A549 (cell line): ENCODE measurements around the gene ASIC2. TPM values are rescaled to one million over a fixed set of nuclear protein-coding genes. Genes with fewer than 3 reads are reported as not detected.
A peak's percentile ranks its signal among the peaks of the same experiment; 100 is the strongest.

Experiments used
- ATAC-seq, 2 experiments: fragments of 200-7000 bp in 1 of 2; fragments of >200 bp in 1 of 2; cut with Nextera tagmentation in 1 of 2; cut with Tn5 transposase in 1 of 2; 3 replicates each; pipeline versions ENCODE4 v1.8.0 to v1.9.1; 2018 to 2020; ENCODE audit warnings: mild to moderate bottlenecking in 1 of 2, moderate library complexity in 1 of 2
- CTCF ChIA-PET: fragments of 300-600 bp; sonication (Branson Sonifier 250); formaldehyde crosslinking; extraction: SDS; loops from one replicate; lab custom pipeline; 2021; ENCODE audit warnings: antibody characterized with exemption, inconsistent platforms; lab: Yijun Ruan, JAX
- POLR2A ChIA-PET: fragments of 350-600 bp; formaldehyde crosslinking; extraction: SDS; loops from one replicate; lab custom pipeline; 2021; ENCODE audit warnings: antibody characterized with exemption, inconsistent platforms; lab: Yijun Ruan, JAX
- DNase-seq, 2 experiments: peaks; one replicate each; pipeline versions ENCODE4 v3.0.0 to v3.0.0-alpha.2; 2011 to 2016; ENCODE audit warnings: low read depth in 1 of 2, low spot score in 1 of 2
- FAIRE-seq: peaks from 2 replicates; lab custom pipeline; 2011; peaks lifted over from hg19 to GRCh38; lab: Jason Lieb, UNC
- H3K27ac ChIP-seq, 2 experiments: fragments of >200 bp; sonication (Bioruptor Twin); formaldehyde crosslinking; 3 replicates each; pipeline ENCODE4 v1.5.1; 2016 to 2017
- H3K4me1 ChIP-seq: fragments of >200 bp; sonication (Bioruptor Twin); formaldehyde crosslinking; 3 replicates; pipeline ENCODE4 v1.6.1; 2016
- H3K4me2 ChIP-seq: fragments of >200 bp; sonication (Bioruptor Twin); formaldehyde crosslinking; 3 replicates; pipeline ENCODE4 v1.6.1; 2016
- H3K4me3 ChIP-seq: fragments of >200 bp; sonication (Bioruptor Twin); formaldehyde crosslinking; 3 replicates; pipeline ENCODE4 v1.5.1; 2016
- H3K9me3 ChIP-seq: fragments of >200 bp; sonication (Bioruptor Twin); formaldehyde crosslinking; 3 replicates; pipeline ENCODE4 v1.6.1; 2016
- BCL3 ChIP-seq: fragments of >200 bp; sonication (Bioruptor Twin); formaldehyde crosslinking; IDR thresholded peaks from 3 replicates; pipeline ENCODE4 v1.6.1; 2016
- CEBPB ChIP-seq, 2 experiments: fragments of >200 bp in 1 of 2; sonication (Bioruptor Twin) in 1 of 2; formaldehyde crosslinking in 1 of 2; IDR thresholded peaks; 2 replicates each; pipeline ENCODE4 v1.6.1; 2012 to 2016
- EHF ChIP-seq: fragments of 250-450 bp; sonication (Bioruptor Pico); IDR thresholded peaks from 2 replicates; pipeline ENCODE4 v1.5.0; 2020; ENCODE audit warnings: mild to moderate bottlenecking
- EP300 ChIP-seq, 2 experiments: fragments of >200 bp; sonication (Bioruptor Twin); formaldehyde crosslinking; IDR thresholded peaks; 2 replicates in 1 of 2; 3 replicates in 1 of 2; pipeline ENCODE4 v1.6.1; 2016 to 2017
- FOSL2 ChIP-seq, 2 experiments: fragments of 450-650 bp in 1 of 2; fragments of >200 bp in 1 of 2; sonication (Bioruptor Twin) in 1 of 2; formaldehyde crosslinking; IDR thresholded peaks; 2 replicates each; pipeline versions ENCODE4 v1.5.0 to v1.6.1; 2016 to 2020; ENCODE audit warnings: mild to moderate bottlenecking in 1 of 2, moderate library complexity in 1 of 2
- GATA3 ChIP-seq: IDR thresholded peaks from 2 replicates; pipeline ENCODE4 v1.6.1; 2012; ENCODE audit warnings: borderline replicate concordance
- HDAC2 ChIP-seq: fragments of 200-600 bp; sonication (generic); IDR thresholded peaks from 2 replicates; pipeline ENCODE4 v1.6.1; 2016
- HOXB5 ChIP-seq: fragments of 250-450 bp; sonication (Bioruptor Pico); IDR thresholded peaks from 2 replicates; pipeline ENCODE4 v1.5.0; 2020; ENCODE audit warnings: mild to moderate bottlenecking, moderate library complexity
- JUN ChIP-seq, 2 experiments: fragments of >200 bp; sonication (Bioruptor Twin); formaldehyde crosslinking; IDR thresholded peaks; 2 replicates in 1 of 2; 3 replicates in 1 of 2; pipeline ENCODE4 v1.6.1; 2016 to 2017
- JUNB ChIP-seq: fragments of >200 bp; sonication (Bioruptor Twin); formaldehyde crosslinking; IDR thresholded peaks from 2 replicates; pipeline ENCODE4 v1.6.1; 2016
- MAFK ChIP-seq: fragments of 450-650 bp; IDR thresholded peaks from 2 replicates; pipeline ENCODE4 v1.6.1; 2014; ENCODE audit not compliant: partially characterized antibody
- NFE2L2 ChIP-seq: fragments of 150-350 bp; conservative IDR thresholded peaks from 2 replicates; pipeline ENCODE4 v1.6.1; 2014; ENCODE audit warnings: low read length
- NPAS2 ChIP-seq: fragments of 250-450 bp; sonication (Bioruptor Pico); IDR thresholded peaks from 2 replicates; pipeline ENCODE4 v1.8.0; 2022; ENCODE audit warnings: mild to moderate bottlenecking, moderate library complexity, borderline replicate concordance
- PBX3 ChIP-seq: IDR thresholded peaks from 2 replicates; pipeline ENCODE4 v1.6.1; 2012
- RAD21 ChIP-seq, 2 experiments: fragments of >200 bp in 1 of 2; sonication (Bioruptor Twin) in 1 of 2; formaldehyde crosslinking in 1 of 2; IDR thresholded peaks in 1 of 2; conservative IDR thresholded peaks in 1 of 2; 2 replicates in 1 of 2; 3 replicates in 1 of 2; pipeline ENCODE4 v1.6.1; 2012 to 2018; ENCODE audit warnings: inconsistent platforms in 1 of 2
- SMC3 ChIP-seq: fragments of >200 bp; sonication (Bioruptor Twin); formaldehyde crosslinking; IDR thresholded peaks from 3 replicates; pipeline ENCODE4 v1.6.1; 2018; ENCODE audit warnings: inconsistent platforms
- SREBF2 ChIP-seq: fragments of 450-650 bp; IDR thresholded peaks from 2 replicates; pipeline ENCODE4 v1.6.1; 2014; ENCODE audit warnings: mild to moderate bottlenecking, moderate library complexity
- ZSCAN20 ChIP-seq: fragments of 250-450 bp; sonication (Bioruptor Pico); IDR thresholded peaks from 2 replicates; pipeline ENCODE4 v1.8.0; 2022; ENCODE audit warnings: mild to moderate bottlenecking, moderate library complexity
- WGBS: methylation state at CpG from one replicate; pipeline ENCODE4 v1.1.6; 2017; ENCODE audit errors: missing lambda C conversion rate; 5-methylcytosine and 5-hydroxymethylcytosine counted together
- polyA plus RNA-seq, 4 experiments: library from polyadenylated mRNA; depleted of rRNA in 3 of 4; stranded (reverse); fragments of >200 nt; fragmentation: RNase III in 1 of 4; extraction: RNeasy Plus Mini Kit Qiagen cat#74134 plus additional on column Dnase treatment in 1 of 4; gene quantifications; 2 replicates in 3 of 4; 3 replicates in 1 of 4; pipeline ENCODE4 v1.2.3, GENCODE V29; 2011 to 2017
- TF ChIP-seq, protein P1 (sequence below): IDR thresholded peaks from 2 replicates; pipeline ENCODE4 v1.6.1; 2012
- TF ChIP-seq, protein P2 (sequence below): fragments of 450-650 bp; IDR thresholded peaks from 2 replicates; pipeline ENCODE4 v1.6.1; 2014; ENCODE audit warnings: antibody characterized with exemption

The ASIC2 gene
- polyA plus RNA-seq, 2 of the 4 experiments (the other 2 are of a cell fraction) = 1.5 to 1.9 TPM

DNA sequence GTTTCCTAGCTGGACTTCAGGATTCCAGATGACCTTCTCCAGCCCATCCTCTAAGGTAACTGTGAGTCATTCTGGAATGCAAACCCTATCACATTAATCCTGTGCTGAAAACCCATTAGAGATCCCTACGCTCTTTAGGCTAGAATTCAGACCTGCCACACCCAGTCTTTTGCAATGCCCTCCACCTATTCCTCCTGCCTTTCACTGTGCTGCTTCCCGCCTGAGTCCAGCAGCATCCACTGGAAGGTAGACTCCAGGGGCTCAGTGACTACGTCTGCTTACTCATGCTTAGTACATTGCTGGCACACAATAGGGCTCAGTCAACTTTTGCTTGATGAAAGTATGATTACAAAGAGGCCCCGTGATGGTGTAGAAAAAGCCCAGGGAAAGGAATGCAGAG, 180.3 kb downstream of the ASIC2 start:
- DNase-seq (peak; percentile 87 to 97), ATAC-seq (peak; percentile 96), FAIRE-seq (peak; percentile 98)
- no peak overlapping the region for H3K4me3 ChIP-seq
- TF ChIP-seq BCL3 (peak; percentile 40; the same call in 1 of the 3 replicates), GATA3 (peak; percentile 86; the same call in 1 of the 2 replicates), EHF (CRISPR knock-in tag) (no peak), NPAS2 (CRISPR knock-in tag) (no peak), SMC3 (peak; percentile 27; the same call in 2 of the 3 replicates), HOXB5 (peak; percentile 32; the same call in 1 of the 2 replicates), EP300 (IDR thresholded peaks at IDR 0.05) (peak; percentile 57 to 80; a peak in 3 of 5 replicates), NFE2L2 (peak; percentile 43; the same call in 1 of the 2 replicates), PBX3 (peak; percentile 26; the same call in 1 of the 2 replicates), MAFK (peak; percentile 84), JUN (IDR thresholded peaks at IDR 0.05) (peak; percentile 69 to 73; a peak in 3 of 5 replicates), SREBF2 (no peak), ZSCAN20 (CRISPR knock-in tag) (no peak), HDAC2 (no peak), JUNB (peak; percentile 91), RAD21 (conservative IDR thresholded peaks at IDR 0.05 in 1 of 2, IDR thresholded peaks at IDR 0.05 in 1 of 2) (peak; percentile 35 to 43; a peak in 4 of 5 replicates), FOSL2 (IDR thresholded peaks at IDR 0.05) (peak; percentile 71), FOSL2 (CRISPR knock-in tag; IDR thresholded peaks at IDR 0.05) (peak; percentile 89), CEBPB (IDR thresholded peaks at IDR 0.05) (peak; percentile 86 to 97)
- TF ChIP-seq, protein P1, sequence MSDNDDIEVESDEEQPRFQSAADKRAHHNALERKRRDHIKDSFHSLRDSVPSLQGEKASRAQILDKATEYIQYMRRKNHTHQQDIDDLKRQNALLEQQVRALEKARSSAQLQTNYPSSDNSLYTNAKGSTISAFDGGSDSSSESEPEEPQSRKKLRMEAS = peak; percentile 85
- TF ChIP-seq, protein P2, sequence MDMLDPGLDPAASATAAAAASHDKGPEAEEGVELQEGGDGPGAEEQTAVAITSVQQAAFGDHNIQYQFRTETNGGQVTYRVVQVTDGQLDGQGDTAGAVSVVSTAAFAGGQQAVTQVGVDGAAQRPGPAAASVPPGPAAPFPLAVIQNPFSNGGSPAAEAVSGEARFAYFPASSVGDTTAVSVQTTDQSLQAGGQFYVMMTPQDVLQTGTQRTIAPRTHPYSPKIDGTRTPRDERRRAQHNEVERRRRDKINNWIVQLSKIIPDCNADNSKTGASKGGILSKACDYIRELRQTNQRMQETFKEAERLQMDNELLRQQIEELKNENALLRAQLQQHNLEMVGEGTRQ = no peak
- no peaks in the 10 kb centered on the region for H3K9me3 ChIP-seq
- H3K4me2 ChIP-seq = peak overlapping the region; percentile 66
- H3K4me1 ChIP-seq = peaks cover 43% of the 10 kb centered on the region
- CTCF ChIA-PET = interaction anchor here (1.2 to 2.1 kb wide), 2 partner anchors 11 to 178 kb away, joined by 3 to 8 read pairs; no protein-coding TSS in a partner anchor
- peak overlapping the region; percentile 83 to 91 for H3K27ac ChIP-seq
- POLR2A ChIA-PET = interaction anchor here (1.8 kb wide), 1 partner anchor 12 kb away, joined by 7 read pairs; no protein-coding TSS in a partner anchor
- 6% methylated on average over 4 of the region's 4 CpGs for WGBS

GRCh38 chr17:33109336-33110072, 183.6 kb downstream of the ASIC2 start:
- FAIRE-seq (no peak), DNase-seq (no peak), ATAC-seq (no peak)
- Histone ChIP-seq H3K27ac (peak overlapping the region in 1 of 2 experiments; percentile 91; a peak in 2 of 6 replicates), H3K4me2 (no peak overlapping the region), H3K4me1 (peaks cover 34% of the 10 kb centered on the region), H3K4me3 (no peak overlapping the region), H3K9me3 (no peaks in the 10 kb centered on the region)
- CTCF ChIA-PET = interaction anchor here (0.9 kb wide), 1 partner anchor 182 kb away, joined by 3 read pairs; no protein-coding TSS in a partner anchor
- no peak for TF ChIP-seq NPAS2 (CRISPR knock-in tag)
- TF ChIP-seq SREBF2 = no peak
- POLR2A ChIA-PET = no interaction called here
- 37% methylated on average over 5 of the region's 5 CpGs for WGBS
